ENCODE data around the gene JAGN1. TPM values are rescaled to one million over a fixed set of nuclear protein-coding genes. Genes with fewer than 3 reads are reported as not detected.
"Not testable (repeated sequence)": the region's sequence is repeated elsewhere in the genome, so short reads cannot be mapped to it uniquely, and the experiment has no call there.

The JAGN1 gene
- total RNA-seq: 10 to 100 TPM; 25.0 to 27.8 TPM

DNA sequence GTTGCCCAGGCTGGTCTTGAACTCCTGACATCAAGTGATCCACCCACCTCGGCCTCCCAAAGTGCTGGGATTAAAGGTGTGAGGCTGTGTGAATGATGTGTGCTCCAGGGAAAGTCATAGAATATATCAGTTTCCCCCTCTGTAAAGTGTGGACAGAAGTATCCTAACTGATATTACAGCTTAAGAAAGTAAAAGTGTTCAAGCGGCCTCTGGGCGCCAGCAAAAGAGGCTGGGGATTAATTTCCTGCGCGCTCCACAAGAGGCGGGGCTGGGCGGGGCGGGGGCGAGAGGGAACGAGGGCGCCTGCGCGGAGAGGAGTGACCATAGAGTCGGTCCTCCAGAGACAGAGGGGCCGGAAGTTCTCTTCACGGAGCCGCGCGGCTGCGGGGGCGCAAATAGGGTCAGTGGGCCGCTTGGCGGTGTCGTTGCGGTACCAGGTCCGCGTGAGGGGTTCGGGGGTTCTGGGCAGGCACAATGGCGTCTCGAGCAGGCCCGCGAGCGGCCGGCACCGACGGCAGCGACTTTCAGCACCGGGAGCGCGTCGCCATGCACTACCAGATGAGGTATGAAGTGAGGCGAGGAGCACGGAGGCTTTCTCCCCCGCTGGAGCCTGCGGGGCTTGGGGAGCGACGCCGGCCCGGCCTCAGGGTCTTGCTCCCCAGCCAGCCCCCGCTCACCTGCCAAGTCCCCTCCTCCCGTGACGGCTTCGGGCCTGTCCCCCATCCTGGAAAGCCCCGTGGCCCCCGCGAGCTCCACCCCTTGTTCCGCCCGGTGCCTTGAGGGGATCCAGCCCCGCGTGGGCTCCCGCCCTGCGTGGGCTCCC is at the start of gene JAGN1:
Gene JAGN1, plus strand, starts transcription at position 362 of the 823 bp plus-strand sequence. Its CDS starts 113 bp downstream, at position 475.
- ChIA-PET POLR2A (interaction anchor here (0.7 to 2.8 kb wide), 12 partner anchors 12 to 430 kb away, joined by 3 to 24 read pairs (median 4); partner anchors contain the start of genes CAMK1, CRELD1, EMC3 and IL17RE), CTCF (interaction anchor here (1.0 to 2.6 kb wide), 4 partner anchors 12 to 128 kb away, joined by 3 to 15 read pairs (median 4); partner anchors contain the start of genes CRELD1 and IL17RE)
- Mint-ChIP-seq H3K36me3 (peaks cover 31% of the 10 kb centered on the region), H3K27me3 (no peaks in the 10 kb centered on the region), H3K9me3 (no peaks in the 10 kb centered on the region), H3K27ac (peak within 1 kb of the TSS; percentile 99), H3K4me1 (ENCODE audit: low read depth) (peaks cover 31% of the 10 kb centered on the region), H3K4me3 (peak within 1 kb of the TSS; percentile 99)
- intact Hi-C loops (cut with micrococcal nuclease): loop anchor here (1.0 to 10.0 kb wide), 8 partner anchors 18 to 496 kb away; partner anchors contain the start of genes EMC3, MTMR14, RPUSD3 and SETD5
- peak; percentile 96 for DNase-seq

DNA sequence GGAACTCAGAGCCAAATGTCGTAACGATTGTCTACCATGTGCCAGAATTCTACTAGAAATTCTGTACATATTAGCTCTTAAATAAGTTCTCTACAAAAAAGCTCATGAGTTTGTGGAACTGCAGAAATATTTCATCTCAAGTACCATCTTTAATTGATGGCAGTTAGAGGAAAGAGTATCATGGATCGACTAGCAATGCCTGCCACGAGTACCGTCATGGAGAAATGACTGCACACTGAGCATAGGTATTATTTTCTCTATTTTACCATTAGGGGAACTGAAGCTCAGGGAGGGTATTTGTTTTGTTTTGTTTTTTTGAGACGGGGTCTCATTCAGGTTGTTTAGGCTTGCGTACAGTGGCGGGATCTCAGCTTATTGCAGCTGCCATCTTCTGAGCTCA is 49.4 kb upstream of the JAGN1 start:
- Mint-ChIP-seq H3K27ac (no peak overlapping the region), H3K36me3 (peaks cover 25% of the 10 kb centered on the region), H3K9me3 (no peaks in the 10 kb centered on the region), H3K4me1 (ENCODE audit: low read depth) (peaks cover 23% of the 10 kb centered on the region), H3K4me3 (no peak overlapping the region), H3K27me3 (no peaks in the 10 kb centered on the region)
- intact Hi-C loops (cut with micrococcal nuclease): no loop called here
- POLR2A ChIA-PET: interaction anchor here (0.6 kb wide), 1 partner anchor 125 kb away, joined by 3 read pairs; no protein-coding TSS in a partner anchor
- no peak for DNase-seq
- CTCF ChIA-PET: interaction anchor here (0.6 to 1.7 kb wide), 7 partner anchors 14 to 423 kb away, joined by 3 to 5 read pairs (median 3); partner anchors contain the start of gene CRELD1

DNA sequence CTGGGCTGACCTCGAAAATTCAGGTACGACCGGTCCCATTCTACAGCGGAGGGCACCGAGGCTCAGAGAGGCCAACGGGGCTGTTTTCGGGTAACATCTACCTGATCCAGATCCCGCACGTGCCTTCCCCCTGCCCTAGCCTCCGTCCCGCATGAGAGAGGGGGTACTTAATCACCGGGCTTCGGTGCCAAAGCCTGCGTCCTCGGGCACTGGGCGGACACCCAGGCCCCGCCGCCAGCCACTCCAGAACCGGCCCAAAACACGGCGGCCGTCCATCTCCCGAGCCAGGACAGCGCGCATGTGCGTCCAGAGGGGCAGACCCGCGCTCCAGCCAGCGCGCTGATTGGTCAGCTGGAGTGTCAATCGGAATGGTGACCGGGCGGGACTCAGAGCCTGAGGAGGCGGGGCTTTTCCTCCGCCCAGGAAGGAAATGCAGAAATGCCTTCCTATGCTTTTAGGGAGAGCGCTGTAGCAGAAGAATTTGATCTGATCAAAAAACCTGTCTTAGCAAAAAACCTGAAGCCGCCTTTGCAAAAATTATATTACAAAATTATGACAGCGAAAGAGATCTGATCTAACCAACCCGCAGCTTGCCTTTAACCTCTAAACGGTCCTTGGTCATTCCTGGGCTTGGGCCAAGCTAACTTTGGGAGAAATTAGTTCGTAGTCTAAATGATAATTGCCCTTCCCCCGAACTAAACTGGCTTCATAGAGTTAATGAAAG is 46.5 kb upstream of the JAGN1 start, which contains the start of gene RPUSD3:
Gene RPUSD3, minus strand, starts transcription at position 294 of the 724 bp plus-strand sequence. Its CDS starts 18 bp downstream, at position 276.
- H3K27ac Mint-ChIP-seq: peak within 1 kb of the TSS; percentile 90
- POLR2A ChIA-PET: interaction anchor here (0.9 to 1.7 kb wide), 3 partner anchors 17 to 89 kb away, joined by 3 to 13 read pairs (median 3); partner anchors contain the start of genes CAMK1 and CRELD1

DNA sequence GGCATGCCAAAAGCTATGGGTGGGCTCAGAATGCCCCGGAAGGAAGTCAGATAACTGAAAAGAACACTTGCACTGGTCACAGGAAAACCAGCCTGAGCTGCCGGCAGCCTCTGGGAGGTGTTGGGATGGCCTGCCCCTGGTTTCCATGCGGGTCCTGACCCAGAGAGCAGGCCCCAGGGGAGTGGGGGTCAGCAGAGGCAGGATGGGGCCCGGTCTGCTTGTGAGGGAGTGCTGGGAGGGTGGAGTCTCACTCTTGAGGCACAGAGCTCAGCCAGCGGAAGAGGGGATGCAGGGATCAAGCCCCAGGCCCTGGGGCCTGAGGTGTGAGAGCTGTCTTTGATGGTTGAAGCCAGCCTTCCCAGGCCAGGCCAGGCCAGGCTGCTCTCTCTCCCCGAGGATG is 44.2 kb upstream of the JAGN1 start:
- Mint-ChIP-seq H3K4me3 (no peak overlapping the region), H3K27me3 (no peaks in the 10 kb centered on the region), H3K27ac (no peak overlapping the region)

More for the DNA sequence above, 46.5 kb upstream of the JAGN1 start, which contains the start of gene RPUSD3:
- peak; percentile 97 for DNase-seq
- intact Hi-C loops (cut with micrococcal nuclease): loop anchor here (1.0 to 2.0 kb wide), 4 partner anchors 47 to 405 kb away; partner anchors contain the start of genes CRELD1, JAGN1, TADA3 and TATDN2
- peak within 1 kb of the TSS; percentile 99 for H3K4me3 Mint-ChIP-seq
- H3K9me3 Mint-ChIP-seq: no peaks in the 10 kb centered on the region
- no peaks in the 10 kb centered on the region for H3K27me3 Mint-ChIP-seq
- H3K4me1 Mint-ChIP-seq (ENCODE audit: low read depth): peaks cover 26% of the 10 kb centered on the region
- peaks cover 20% of the 10 kb centered on the region for H3K36me3 Mint-ChIP-seq
- CTCF ChIA-PET: interaction anchor here (0.8 to 4.4 kb wide), 6 partner anchors 17 to 183 kb away, joined by 3 to 22 read pairs (median 3); partner anchors contain the start of genes CRELD1 and FANCD2

GRCh38 chr3:9846931-9847488 is 43.4 kb upstream of the JAGN1 start:
- intact Hi-C loops (cut with micrococcal nuclease): no loop called here
- peaks cover 7% of the 10 kb centered on the region for H3K36me3 Mint-ChIP-seq
- POLR2A ChIA-PET: no interaction called here

More for the DNA sequence above, 44.2 kb upstream of the JAGN1 start:
- no peak for DNase-seq
- POLR2A ChIA-PET: no interaction called here
- intact Hi-C loops (cut with micrococcal nuclease): no loop called here
- Mint-ChIP-seq H3K9me3 (no peaks in the 10 kb centered on the region), H3K36me3 (peaks cover 11% of the 10 kb centered on the region), H3K4me1 (ENCODE audit: low read depth) (peaks cover 26% of the 10 kb centered on the region)
- CTCF ChIA-PET: interaction anchor here (1.1 to 4.4 kb wide), 3 partner anchors 69 to 100 kb away, joined by 3 to 22 read pairs (median 3); partner anchors contain the start of gene CRELD1

DNA sequence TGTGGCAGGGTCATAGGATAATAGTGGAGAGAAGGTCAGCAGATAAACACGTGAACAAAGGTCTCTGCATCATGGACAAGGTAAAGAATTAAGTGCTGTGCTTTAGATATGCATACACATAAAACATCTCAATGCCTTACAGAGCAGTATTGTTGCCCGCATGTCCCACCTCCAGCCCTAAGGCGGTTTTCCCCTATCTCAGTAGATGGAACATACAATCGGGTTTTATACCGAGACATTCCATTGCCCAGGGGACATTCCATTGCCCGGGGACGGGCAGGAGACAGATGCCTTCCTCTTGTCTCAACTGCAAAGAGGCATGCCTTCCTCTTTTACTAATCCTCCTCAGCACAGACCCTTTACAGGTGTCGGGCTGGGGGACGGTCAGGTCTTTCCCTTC is 42.5 kb upstream of the JAGN1 start:
- CTCF ChIA-PET: interaction anchor here (1.4 to 1.5 kb wide), 3 partner anchors 37 to 103 kb away, joined by 3 to 21 read pairs (median 4); partner anchors contain the start of gene CRELD1
- intact Hi-C loops (cut with micrococcal nuclease); H3K27ac Mint-ChIP-seq; H3K4me3 Mint-ChIP-seq; H3K27me3 Mint-ChIP-seq; POLR2A ChIA-PET; DNase-seq; H3K36me3 Mint-ChIP-seq; H3K9me3 Mint-ChIP-seq: not testable (repeated sequence)
- H3K4me1 Mint-ChIP-seq (ENCODE audit: low read depth): peaks cover 17% of the 10 kb centered on the region

More at GRCh38 chr3:9846931-9847488, 43.4 kb upstream of the JAGN1 start:
- DNase-seq: no peak
- CTCF ChIA-PET: interaction anchor here (0.8 to 4.4 kb wide), 5 partner anchors 15 to 100 kb away, joined by 3 to 22 read pairs (median 3); partner anchors contain the start of gene CRELD1
- peaks cover 22% of the 10 kb centered on the region for H3K4me1 Mint-ChIP-seq (ENCODE audit: low read depth)
- H3K4me3 Mint-ChIP-seq: no peak overlapping the region
- no peaks in the 10 kb centered on the region for H3K9me3 Mint-ChIP-seq
- no peak overlapping the region for H3K27ac Mint-ChIP-seq
- H3K27me3 Mint-ChIP-seq: peaks cover 3% of the 10 kb centered on the region

GRCh38 chr3:9848860-9849259 is 41.5 kb upstream of the JAGN1 start:
- POLR2A ChIA-PET; H3K27ac Mint-ChIP-seq; H3K4me3 Mint-ChIP-seq; intact Hi-C loops (cut with micrococcal nuclease); H3K9me3 Mint-ChIP-seq; H3K36me3 Mint-ChIP-seq; DNase-seq; H3K27me3 Mint-ChIP-seq: not testable (repeated sequence)
- peaks cover 22% of the 10 kb centered on the region for H3K4me1 Mint-ChIP-seq (ENCODE audit: low read depth)
- CTCF ChIA-PET: interaction anchor here (0.6 to 1.8 kb wide), 16 partner anchors 9 to 241 kb away, joined by 3 to 21 read pairs (median 3); partner anchors contain the start of gene CRELD1

DNA sequence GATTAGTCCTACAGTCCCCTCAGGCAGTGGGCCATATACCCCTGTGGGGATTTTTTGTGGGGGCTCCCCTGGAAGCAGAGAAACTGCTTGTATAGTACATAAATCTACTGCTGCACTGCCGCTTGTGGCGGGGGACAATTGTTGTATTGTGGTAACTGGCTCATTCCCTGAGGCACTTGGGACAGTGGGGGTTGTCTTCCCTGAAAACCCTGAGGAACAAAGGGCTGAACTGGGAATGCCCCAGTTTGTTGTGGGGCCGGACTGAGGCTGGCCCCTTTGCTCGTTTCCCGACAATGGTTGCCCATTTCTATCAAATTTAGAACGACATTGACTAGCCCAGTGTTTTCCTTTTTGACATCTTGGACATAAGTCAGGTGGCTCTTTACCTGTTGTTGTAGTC is 39.0 kb upstream of the JAGN1 start:
- H3K27ac Mint-ChIP-seq; DNase-seq; H3K4me3 Mint-ChIP-seq; intact Hi-C loops (cut with micrococcal nuclease); H3K27me3 Mint-ChIP-seq; CTCF ChIA-PET; POLR2A ChIA-PET; H3K36me3 Mint-ChIP-seq; H3K9me3 Mint-ChIP-seq: not testable (repeated sequence)
- H3K4me1 Mint-ChIP-seq (ENCODE audit: low read depth): peaks cover 13% of the 10 kb centered on the region

GRCh38 chr3:9851926-9852325 is 38.5 kb upstream of the JAGN1 start:
- CTCF ChIA-PET; H3K36me3 Mint-ChIP-seq; intact Hi-C loops (cut with micrococcal nuclease); H3K27ac Mint-ChIP-seq; H3K9me3 Mint-ChIP-seq; POLR2A ChIA-PET; H3K4me3 Mint-ChIP-seq; DNase-seq; H3K27me3 Mint-ChIP-seq: not testable (repeated sequence)
- H3K4me1 Mint-ChIP-seq (ENCODE audit: low read depth): peaks cover 13% of the 10 kb centered on the region

GRCh38 chr3:9852528-9852927 is 37.9 kb upstream of the JAGN1 start:
- CTCF ChIA-PET: interaction anchor here (0.6 to 0.8 kb wide), 2 partner anchors 73 to 80 kb away, joined by 3 to 6 read pairs; no protein-coding TSS in a partner anchor
- no peaks in the 10 kb centered on the region for H3K36me3 Mint-ChIP-seq
- no peaks in the 10 kb centered on the region for H3K9me3 Mint-ChIP-seq

DNA sequence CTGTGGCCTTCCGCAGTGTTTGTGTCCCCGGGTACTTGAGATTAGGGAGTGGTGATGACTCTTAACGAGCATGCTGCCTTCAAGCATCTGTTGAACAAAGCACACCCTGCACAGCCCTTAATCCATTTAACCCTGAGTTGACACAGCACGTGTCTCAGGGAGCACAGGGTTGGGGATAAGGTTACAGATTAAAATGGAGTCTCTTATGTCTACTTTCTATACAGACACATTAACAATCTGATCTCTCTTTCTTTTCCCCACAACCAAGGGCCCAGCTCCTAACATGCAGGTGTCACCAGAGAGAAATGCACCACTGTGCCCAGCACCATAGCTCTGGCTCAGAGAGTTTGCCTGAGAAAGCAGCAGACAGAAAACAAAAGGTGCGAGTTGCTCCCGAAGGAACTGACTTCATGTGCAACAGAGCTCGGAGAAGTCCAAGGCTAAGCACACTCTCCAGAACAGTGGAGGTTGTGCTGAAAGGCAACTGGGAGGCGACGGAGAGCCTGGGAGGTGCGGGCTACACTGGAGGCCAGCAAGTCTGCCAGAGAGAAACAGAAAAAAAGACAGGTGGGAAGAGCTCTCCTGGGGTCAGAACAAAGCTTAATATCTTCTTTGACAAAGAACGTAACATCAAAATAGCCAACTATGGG is 36.0 kb upstream of the JAGN1 start:
- DNase-seq; H3K4me1 Mint-ChIP-seq (ENCODE audit: low read depth); CTCF ChIA-PET; POLR2A ChIA-PET; intact Hi-C loops (cut with micrococcal nuclease); H3K36me3 Mint-ChIP-seq; H3K27me3 Mint-ChIP-seq; H3K4me3 Mint-ChIP-seq; H3K27ac Mint-ChIP-seq; H3K9me3 Mint-ChIP-seq: not testable (repeated sequence)

More at GRCh38 chr3:9852528-9852927, 37.9 kb upstream of the JAGN1 start:
- H3K4me3 Mint-ChIP-seq: no peak overlapping the region
- DNase-seq: no peak
- POLR2A ChIA-PET: interaction anchor here (0.7 kb wide), 1 partner anchor 81 kb away, joined by 3 read pairs; the partner anchor contains the start of gene CRELD1
- intact Hi-C loops (cut with micrococcal nuclease): no loop called here
- peaks cover 3% of the 10 kb centered on the region for H3K27me3 Mint-ChIP-seq
- no peak overlapping the region for H3K27ac Mint-ChIP-seq
- peaks cover 13% of the 10 kb centered on the region for H3K4me1 Mint-ChIP-seq (ENCODE audit: low read depth)
